ENCODE data around the gene NEU4. TPM values are rescaled to one million over a fixed set of nuclear protein-coding genes. Genes with fewer than 3 reads are reported as not detected.
"Not testable (repeated sequence)": the region's sequence is repeated elsewhere in the genome, so short reads cannot be mapped to it uniquely, and the experiment has no call there.

NEU4 gene
- total RNA-seq, 2 donors from 2014 or later = 1.2 TPM

GRCh38 chr2:241815477-241816430 is 6.8 kb downstream of the NEU4 start:
- H3K27ac ChIP-seq (ENCODE audit: low read depth, low read length) = no peak overlapping the region
- Mint-ChIP-seq H3K4me1 (peaks cover 4% of the 10 kb centered on the region), H3K27me3 (ENCODE audit: insufficient read depth) (no peaks in the 10 kb centered on the region), H3K27ac (peak overlapping the region; percentile 10), H3K9me3 (no peaks in the 10 kb centered on the region), H3K36me3 (ENCODE audit: low read depth) (no peaks in the 10 kb centered on the region), H3K4me3 (no peak overlapping the region)
- no peak overlapping the region for H3K4me3 ChIP-seq (ENCODE audit: low read length)
- 90 to 96% methylated on average over 30 to 48 of the region's 48 CpGs for WGBS, 2 experiments (ENCODE audit: insufficient coverage in 1 of 2, insufficient read length in 1 of 2)
- no peaks in the 10 kb centered on the region for H3K27me3 ChIP-seq (ENCODE audit: control insufficient read depth, insufficient read depth, low read length, poor library complexity, severe bottlenecking)
- no peak overlapping the region for H3K9ac ChIP-seq (ENCODE audit: extremely low read depth, low read length, poor library complexity, severe bottlenecking)
- no peaks in the 10 kb centered on the region for H3K9me3 ChIP-seq (ENCODE audit: control insufficient read depth, low read length)
- peak; percentile 39 for DNase-seq
- no peak for TF ChIP-seq CTCF (conservative IDR thresholded peaks at IDR 0.05)
- H3K4me1 ChIP-seq (ENCODE audit: control insufficient read depth, insufficient read depth, low read length) = no peaks in the 10 kb centered on the region
- H3K36me3 ChIP-seq (ENCODE audit: control insufficient read depth, insufficient read depth, low read length) = no peaks in the 10 kb centered on the region

- Mint-ChIP-seq H3K4me3 (no peak overlapping the region), H3K27ac (no peak overlapping the region), H3K27me3 (ENCODE audit: insufficient read depth) (no peaks in the 10 kb centered on the region), H3K9me3 (no peaks in the 10 kb centered on the region), H3K4me1 (peaks cover 8% of the 10 kb centered on the region), H3K36me3 (ENCODE audit: low read depth) (no peaks in the 10 kb centered on the region)
- no peak overlapping the region for H3K9ac ChIP-seq (ENCODE audit: extremely low read depth, low read length, poor library complexity, severe bottlenecking)
- H3K27ac ChIP-seq (ENCODE audit: low read depth, low read length) = no peak overlapping the region
- DNase-seq = peak; percentile 45
- no peak for TF ChIP-seq CTCF (conservative IDR thresholded peaks at IDR 0.05)
- no peaks in the 10 kb centered on the region for H3K4me1 ChIP-seq (ENCODE audit: control insufficient read depth, insufficient read depth, low read length)
- 88% methylated on average over 15 to 33 of the region's 33 CpGs for WGBS, 2 experiments (ENCODE audit: insufficient coverage in 1 of 2, insufficient read length in 1 of 2)
- H3K9me3 ChIP-seq (ENCODE audit: control insufficient read depth, low read length) = no peaks in the 10 kb centered on the region
- H3K4me3 ChIP-seq (ENCODE audit: low read length) = no peak overlapping the region
- H3K27me3 ChIP-seq (ENCODE audit: control insufficient read depth, insufficient read depth, low read length, poor library complexity, severe bottlenecking) = no peaks in the 10 kb centered on the region
- no peaks in the 10 kb centered on the region for H3K36me3 ChIP-seq (ENCODE audit: control insufficient read depth, insufficient read depth, low read length)
These were observed 7.6 kb downstream of the NEU4 start for GRCh38 chr2:241816431-241817121.

- no peaks in the 10 kb centered on the region for H3K4me1 ChIP-seq (ENCODE audit: control insufficient read depth, insufficient read depth, low read length)
- H3K4me3 ChIP-seq (ENCODE audit: low read length) = no peak overlapping the region
- peak; percentile 51 for DNase-seq
- no peak overlapping the region for H3K27ac ChIP-seq (ENCODE audit: low read depth, low read length)
- no peaks in the 10 kb centered on the region for H3K36me3 ChIP-seq (ENCODE audit: control insufficient read depth, insufficient read depth, low read length)
- Mint-ChIP-seq H3K9me3 (no peaks in the 10 kb centered on the region), H3K4me1 (peaks cover 8% of the 10 kb centered on the region), H3K27me3 (ENCODE audit: insufficient read depth) (no peaks in the 10 kb centered on the region), H3K4me3 (no peak overlapping the region), H3K36me3 (ENCODE audit: low read depth) (no peaks in the 10 kb centered on the region), H3K27ac (no peak overlapping the region)
- H3K9me3 ChIP-seq (ENCODE audit: control insufficient read depth, low read length) = peaks cover under 1% of the 10 kb centered on the region
- no peaks in the 10 kb centered on the region for H3K27me3 ChIP-seq (ENCODE audit: control insufficient read depth, insufficient read depth, low read length, poor library complexity, severe bottlenecking)
- WGBS, 2 experiments (ENCODE audit: insufficient coverage in 1 of 2, insufficient read length in 1 of 2) = 78 to 82% methylated on average over 6 to 16 of the region's 16 CpGs
- no peak for TF ChIP-seq CTCF (conservative IDR thresholded peaks at IDR 0.05)
- no peak overlapping the region for H3K9ac ChIP-seq (ENCODE audit: extremely low read depth, low read length, poor library complexity, severe bottlenecking)
These were observed 8.3 kb downstream of the NEU4 start for GRCh38 chr2:241817126-241817820.

GRCh38 chr2:241817821-241818215 is 8.8 kb downstream of the NEU4 start:
- not testable (repeated sequence) for H3K9ac ChIP-seq (ENCODE audit: extremely low read depth, low read length, poor library complexity, severe bottlenecking); H3K4me3 ChIP-seq (ENCODE audit: low read length); H3K4me1 Mint-ChIP-seq; H3K27me3 ChIP-seq (ENCODE audit: control insufficient read depth, insufficient read depth, low read length, poor library complexity, severe bottlenecking); DNase-seq; H3K36me3 ChIP-seq (ENCODE audit: control insufficient read depth, insufficient read depth, low read length); H3K9me3 ChIP-seq (ENCODE audit: control insufficient read depth, low read length); H3K4me3 Mint-ChIP-seq; H3K27ac ChIP-seq (ENCODE audit: low read depth, low read length); H3K9me3 Mint-ChIP-seq; H3K36me3 Mint-ChIP-seq (ENCODE audit: low read depth); H3K27ac Mint-ChIP-seq; H3K4me1 ChIP-seq (ENCODE audit: control insufficient read depth, insufficient read depth, low read length); H3K27me3 Mint-ChIP-seq (ENCODE audit: insufficient read depth)
- 90 to 93% methylated on average over 8 to 10 of the region's 10 CpGs for WGBS, 2 experiments (ENCODE audit: insufficient coverage in 1 of 2, insufficient read length in 1 of 2)

All from endodermal cell (in vitro differentiated cells).